CD14-positive monocyte (primary cell): ENCODE data around the gene HDAC4. TPM values are rescaled to one million over a fixed set of nuclear protein-coding genes. Genes with fewer than 3 reads are reported as not detected.

Source experiments
- DNase-seq, 3 donors: peaks; one replicate each; pipeline ENCODE4 v3.0.0-alpha.2; 2011 to 2022
- H2AFZ ChIP-seq: 2 replicates; pipeline ENCODE4 v1.6.0; 2012; ENCODE audit warnings: mild to moderate bottlenecking, low read depth, low read length, inconsistent platforms; ENCODE audit not compliant: insufficient read depth, poor library complexity, severe bottlenecking
- H3K27ac ChIP-seq, 2 donors: 1 replicate in 1 of 2; 2 replicates in 1 of 2; pipeline ENCODE4 v1.5.1; 2012 to 2013; ENCODE audit warnings: low read length in 2 of 2, control low read depth in 1 of 2, inconsistent platforms in 1 of 2, low read depth in 1 of 2, mild to moderate bottlenecking in 1 of 2
- H3K27me3 ChIP-seq, 2 donors: one replicate each; pipeline versions ENCODE4 v1.6.0 to v1.6.1; 2011 to 2013; ENCODE audit warnings: low read length in 2 of 2; ENCODE audit not compliant: control insufficient read depth in 2 of 2, insufficient read depth in 2 of 2
- H3K36me3 ChIP-seq, 2 donors: replicated peaks in 1 of 2; 1 replicate in 1 of 2; 2 replicates in 1 of 2; pipeline versions ENCODE4 v1.5.1 to v1.6.1; 2012 to 2013; ENCODE audit warnings: low read length in 2 of 2, control low read depth in 1 of 2, inconsistent platforms in 1 of 2, mild to moderate bottlenecking in 1 of 2; ENCODE audit not compliant: insufficient read depth in 2 of 2, control insufficient read depth in 1 of 2
- H3K4me1 ChIP-seq, 2 donors: 1 replicate in 1 of 2; 2 replicates in 1 of 2; pipeline versions ENCODE4 v1.5.1 to v1.6.1; 2012 to 2013; ENCODE audit warnings: low read length in 2 of 2, control low read depth in 1 of 2, inconsistent platforms in 1 of 2, mild to moderate bottlenecking in 1 of 2, moderate library complexity in 1 of 2; ENCODE audit not compliant: insufficient read depth in 2 of 2, control insufficient read depth in 1 of 2
- H3K4me2 ChIP-seq: replicated peaks from 2 replicates; pipeline ENCODE3; 2012; ENCODE audit warnings: low read length, moderate library complexity, mild to moderate bottlenecking; ENCODE audit not compliant: poor library complexity, severe bottlenecking; ENCODE audit errors: extremely low read depth
- H3K4me3 ChIP-seq, 3 experiments: fragments of 200-600 bp in 1 of 3; sonication (generic) in 1 of 3; replicated peaks in 1 of 3; 1 replicate in 2 of 3; 2 replicates in 1 of 3; pipeline ENCODE4 v1.5.1; 2011 to 2013; ENCODE audit warnings: low read length in 3 of 3, mild to moderate bottlenecking in 3 of 3, control low read depth in 2 of 3, low read depth in 2 of 3, inconsistent platforms in 1 of 3, moderate library complexity in 1 of 3
- H3K79me2 ChIP-seq: 2 replicates; pipeline ENCODE4 v1.6.0; 2012; ENCODE audit warnings: mild to moderate bottlenecking, control low read depth, inconsistent platforms, low read length, moderate library complexity; ENCODE audit not compliant: insufficient read depth
- H3K9ac ChIP-seq: 2 replicates; pipeline ENCODE4 v1.6.0; 2017; ENCODE audit warnings: low read length, mild to moderate bottlenecking; ENCODE audit not compliant: insufficient read depth, poor library complexity, severe bottlenecking
- H3K9me3 ChIP-seq, 2 donors: replicated peaks in 1 of 2; 1 replicate in 1 of 2; 2 replicates in 1 of 2; pipeline versions ENCODE4 v1.5.1 to v1.6.1; 2012 to 2013; ENCODE audit warnings: low read length in 2 of 2, control low read depth in 1 of 2; ENCODE audit not compliant: control insufficient read depth in 1 of 2, insufficient read depth in 1 of 2
- H4K20me1 ChIP-seq: 2 replicates; pipeline ENCODE4 v1.6.0; 2012; ENCODE audit warnings: mild to moderate bottlenecking, low read length, control low read depth, moderate library complexity; ENCODE audit not compliant: insufficient read depth
- H3K27ac Mint-ChIP-seq, 7 donors: one replicate each; pipeline ENCODE4 v1.8.0; 2020; ENCODE audit warnings: mild to moderate bottlenecking in 7 of 7, mixed read lengths in 7 of 7, moderate library complexity in 6 of 7, inconsistent platforms in 2 of 7
- H3K27me3 Mint-ChIP-seq, 3 donors: one replicate each; pipeline ENCODE4 v1.8.0; 2021 to 2022; ENCODE audit warnings: low read depth in 3 of 3, mild to moderate bottlenecking in 3 of 3, mixed read lengths in 3 of 3, moderate library complexity in 3 of 3, inconsistent platforms in 1 of 3
- H3K36me3 Mint-ChIP-seq, 2 donors: one replicate each; pipeline ENCODE4 v1.8.0; 2020; ENCODE audit warnings: mixed read lengths in 2 of 2, inconsistent platforms in 1 of 2, mild to moderate bottlenecking in 1 of 2
- H3K4me1 Mint-ChIP-seq: one replicate; pipeline ENCODE4 v1.8.0; 2020; ENCODE audit warnings: mild to moderate bottlenecking, mixed read lengths
- H3K4me3 Mint-ChIP-seq, 2 donors: one replicate each; pipeline ENCODE4 v1.8.0; 2020; ENCODE audit warnings: mild to moderate bottlenecking in 2 of 2, mixed read lengths in 2 of 2, moderate library complexity in 1 of 2
- H3K9me3 Mint-ChIP-seq, 7 donors: one replicate each; pipeline ENCODE4 v1.8.0; 2020 to 2022; ENCODE audit warnings: mixed read lengths in 7 of 7, mild to moderate bottlenecking in 6 of 7, moderate library complexity in 6 of 7, inconsistent platforms in 2 of 7
- WGBS: methylation state at CpG from one replicate; pipeline ENCODE4 v1.1.5; 2013; ENCODE audit warnings: missing lambda C conversion rate; ENCODE audit not compliant: insufficient coverage; 5-methylcytosine and 5-hydroxymethylcytosine counted together
- intact Hi-C, 2 donors: fragments of 100-400 bp; cut with micrococcal nuclease; formaldehyde crosslinking; loops; one replicate each; pipeline versions ENCODE4 v1.15.0 to v1.15.1; 2023
- polyA plus RNA-seq, 3 donors: library from polyadenylated mRNA; depleted of rRNA in 1 of 3; unstranded in 2 of 3; stranded (reverse) in 1 of 3; fragments of 300-500 nt in 2 of 3; fragments of >200 nt in 1 of 3; fragmentation: Illumina TruSeq in 2 of 3; gene quantifications; 1 replicate in 2 of 3; 2 replicates in 1 of 3; pipeline ENCODE4 v1.2.3, GENCODE V29; 2012 to 2021
- TF ChIP-seq, protein P1 (sequence below): fragments of 200-600 bp; IDR thresholded peaks from one replicate; pipeline ENCODE4 v1.8.0; 2022; ENCODE audit warnings: antibody characterized with exemption, mild to moderate bottlenecking

The HDAC4 gene
- polyA plus RNA-seq, 3 donors, result 3.3 to 23.0 (median 4.5) TPM

- no peaks in the 10 kb centered on the region for H3K4me1 Mint-ChIP-seq
- no peak overlapping the region for H3K4me3 Mint-ChIP-seq
- Histone ChIP-seq H3K9me3 (no peaks in the 10 kb centered on the region), H3K27ac (peak overlapping the region in 1 of 2 donors; percentile 51), H2AFZ (no peak overlapping the region), H3K79me2 (peaks cover 38% of the 10 kb centered on the region), H4K20me1 (peaks cover 74% of the 10 kb centered on the region), H3K4me1 (no peaks in the 10 kb centered on the region), H3K27me3 (no peaks in the 10 kb centered on the region), H3K4me3 (no peak overlapping the region), H3K36me3 (peaks cover 82 to 98% of the 10 kb centered on the region in 2 donors), H3K4me2 (no peak overlapping the region), H3K9ac (no peak overlapping the region)
- DNase-seq, result no peak
- TF ChIP-seq, protein P1, sequence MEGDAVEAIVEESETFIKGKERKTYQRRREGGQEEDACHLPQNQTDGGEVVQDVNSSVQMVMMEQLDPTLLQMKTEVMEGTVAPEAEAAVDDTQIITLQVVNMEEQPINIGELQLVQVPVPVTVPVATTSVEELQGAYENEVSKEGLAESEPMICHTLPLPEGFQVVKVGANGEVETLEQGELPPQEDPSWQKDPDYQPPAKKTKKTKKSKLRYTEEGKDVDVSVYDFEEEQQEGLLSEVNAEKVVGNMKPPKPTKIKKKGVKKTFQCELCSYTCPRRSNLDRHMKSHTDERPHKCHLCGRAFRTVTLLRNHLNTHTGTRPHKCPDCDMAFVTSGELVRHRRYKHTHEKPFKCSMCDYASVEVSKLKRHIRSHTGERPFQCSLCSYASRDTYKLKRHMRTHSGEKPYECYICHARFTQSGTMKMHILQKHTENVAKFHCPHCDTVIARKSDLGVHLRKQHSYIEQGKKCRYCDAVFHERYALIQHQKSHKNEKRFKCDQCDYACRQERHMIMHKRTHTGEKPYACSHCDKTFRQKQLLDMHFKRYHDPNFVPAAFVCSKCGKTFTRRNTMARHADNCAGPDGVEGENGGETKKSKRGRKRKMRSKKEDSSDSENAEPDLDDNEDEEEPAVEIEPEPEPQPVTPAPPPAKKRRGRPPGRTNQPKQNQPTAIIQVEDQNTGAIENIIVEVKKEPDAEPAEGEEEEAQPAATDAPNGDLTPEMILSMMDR, result no peak
- H3K36me3 Mint-ChIP-seq, result peaks cover 84 to 94% of the 10 kb centered on the region in 2 donors
- H3K27me3 Mint-ChIP-seq, result no peaks in the 10 kb centered on the region
- 100% methylated on average over 7 of the region's 12 CpGs for WGBS
- H3K27ac Mint-ChIP-seq, result peak overlapping the region in 3 of 7 donors; percentile 24 to 80 (median 46)
- intact Hi-C loops, result no loop called here
- H3K9me3 Mint-ChIP-seq, result peaks cover 0 to 2% (median 0%) of the 10 kb centered on the region in 7 donors
Measured at GRCh38 chr2:239155806-239156480, 244.9 kb downstream of the HDAC4 start.

DNA sequence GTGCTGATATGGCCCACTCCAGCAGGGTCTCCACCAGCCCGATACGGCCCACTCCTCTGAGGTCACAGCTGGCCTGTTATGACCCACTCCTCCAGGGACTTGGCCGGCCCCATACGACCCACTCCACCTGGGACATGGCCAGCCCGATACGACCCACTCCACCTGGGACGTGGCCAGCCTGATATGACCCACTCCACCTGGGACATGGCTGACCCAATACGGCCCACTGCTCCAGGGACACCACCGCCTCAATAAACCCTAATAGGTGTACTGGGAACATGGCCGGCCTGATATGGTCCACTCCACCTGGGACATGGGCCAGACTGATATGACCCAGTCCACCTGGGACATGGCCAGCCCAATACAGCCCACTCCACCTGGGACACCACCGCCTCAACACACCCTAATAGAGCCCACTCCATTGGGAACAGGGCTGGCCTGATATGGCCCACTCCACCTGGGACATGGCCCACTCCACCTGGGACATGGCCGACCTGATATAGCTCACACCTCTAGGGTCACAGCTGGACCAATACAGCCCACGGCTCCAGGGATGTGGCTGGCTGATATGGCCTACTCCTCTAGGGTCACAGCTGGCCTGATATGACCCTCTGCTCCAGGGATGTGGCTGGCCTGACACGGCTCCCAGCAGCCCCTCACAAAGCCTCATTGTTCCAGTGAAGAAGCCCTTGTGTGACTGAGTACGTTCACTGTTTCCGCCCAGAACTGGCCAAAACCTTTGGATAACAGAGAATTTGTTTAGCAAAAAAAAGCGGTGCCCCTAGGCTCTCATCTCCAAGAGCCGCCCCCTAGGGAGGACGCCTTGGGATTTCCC is 245.6 kb downstream of the HDAC4 start:
- Mint-ChIP-seq H3K27ac (peak overlapping the region in 4 of 7 donors; percentile 45 to 85 (median 64)), H3K4me3 (no peak overlapping the region), H3K4me1 (no peaks in the 10 kb centered on the region), H3K36me3 (peaks cover 81 to 92% of the 10 kb centered on the region in 2 donors), H3K27me3 (no peaks in the 10 kb centered on the region), H3K9me3 (peaks cover 0 to 2% (median 0%) of the 10 kb centered on the region in 7 donors)
- Histone ChIP-seq H3K4me3 (no peak overlapping the region), H3K36me3 (peaks cover 82 to 98% of the 10 kb centered on the region in 2 donors), H3K4me1 (no peaks in the 10 kb centered on the region), H3K27me3 (no peaks in the 10 kb centered on the region), H3K27ac (peak overlapping the region in 1 of 2 donors; percentile 62), H2AFZ (no peak overlapping the region), H3K9ac (no peak overlapping the region), H4K20me1 (peaks cover 80% of the 10 kb centered on the region), H3K9me3 (no peaks in the 10 kb centered on the region), H3K79me2 (peaks cover 35% of the 10 kb centered on the region), H3K4me2 (no peak overlapping the region)
- intact Hi-C loops, result no loop called here
- no peak for DNase-seq
- WGBS, result 91% methylated on average over 17 of the region's 19 CpGs
- TF ChIP-seq, protein P1, result no peak
